ENCODE data around the gene MAP2K6.

DNA sequence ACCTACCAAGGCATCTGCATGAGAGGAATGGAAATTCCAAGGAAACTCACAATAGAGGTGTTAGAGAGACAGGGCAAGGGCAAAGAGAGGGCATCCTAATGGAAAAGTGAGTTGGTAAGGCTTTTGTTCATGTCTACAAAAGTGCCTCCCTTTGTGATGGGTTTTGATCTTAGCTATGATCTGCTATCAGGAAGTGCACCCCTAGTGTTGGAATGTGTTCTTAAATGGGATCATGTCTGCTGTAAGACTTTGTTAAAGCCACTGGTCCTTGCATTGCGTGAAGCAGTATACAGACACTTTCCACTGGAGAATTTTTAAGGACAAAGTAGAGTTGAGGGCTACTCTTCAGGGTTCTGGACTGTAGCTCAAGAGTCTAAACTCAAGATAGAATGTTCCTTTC is 92.0 kb downstream of the MAP2K6 start:
- TF ChIP-seq, protein P1, sequence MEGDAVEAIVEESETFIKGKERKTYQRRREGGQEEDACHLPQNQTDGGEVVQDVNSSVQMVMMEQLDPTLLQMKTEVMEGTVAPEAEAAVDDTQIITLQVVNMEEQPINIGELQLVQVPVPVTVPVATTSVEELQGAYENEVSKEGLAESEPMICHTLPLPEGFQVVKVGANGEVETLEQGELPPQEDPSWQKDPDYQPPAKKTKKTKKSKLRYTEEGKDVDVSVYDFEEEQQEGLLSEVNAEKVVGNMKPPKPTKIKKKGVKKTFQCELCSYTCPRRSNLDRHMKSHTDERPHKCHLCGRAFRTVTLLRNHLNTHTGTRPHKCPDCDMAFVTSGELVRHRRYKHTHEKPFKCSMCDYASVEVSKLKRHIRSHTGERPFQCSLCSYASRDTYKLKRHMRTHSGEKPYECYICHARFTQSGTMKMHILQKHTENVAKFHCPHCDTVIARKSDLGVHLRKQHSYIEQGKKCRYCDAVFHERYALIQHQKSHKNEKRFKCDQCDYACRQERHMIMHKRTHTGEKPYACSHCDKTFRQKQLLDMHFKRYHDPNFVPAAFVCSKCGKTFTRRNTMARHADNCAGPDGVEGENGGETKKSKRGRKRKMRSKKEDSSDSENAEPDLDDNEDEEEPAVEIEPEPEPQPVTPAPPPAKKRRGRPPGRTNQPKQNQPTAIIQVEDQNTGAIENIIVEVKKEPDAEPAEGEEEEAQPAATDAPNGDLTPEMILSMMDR (IDR thresholded peaks at IDR 0.05; ENCODE audit: poor library complexity): peak; percentile 3
- TF ChIP-seq EZH2 (IDR thresholded peaks at IDR 0.05; ENCODE audit: borderline replicate concordance): no peak
- TF ChIP-seq EZH2phosphoT487 (IDR thresholded peaks at IDR 0.05; ENCODE audit: low read depth, severe bottlenecking, unreplicated experiment): no peak

All from hepatocyte (in vitro differentiated cells).